GM12872 (cell line): ENCODE measurements around the gene EEF1A1.

ENCODE experiments used
- CTCF ChIP-seq: IDR thresholded peaks from 3 replicates; pipeline ENCODE4 v1.5.1; 2011; ENCODE audit warnings: low read depth, mild to moderate bottlenecking, low read length, moderate library complexity; ENCODE audit not compliant: insufficient read depth

The EEF1A1 gene

DNA sequence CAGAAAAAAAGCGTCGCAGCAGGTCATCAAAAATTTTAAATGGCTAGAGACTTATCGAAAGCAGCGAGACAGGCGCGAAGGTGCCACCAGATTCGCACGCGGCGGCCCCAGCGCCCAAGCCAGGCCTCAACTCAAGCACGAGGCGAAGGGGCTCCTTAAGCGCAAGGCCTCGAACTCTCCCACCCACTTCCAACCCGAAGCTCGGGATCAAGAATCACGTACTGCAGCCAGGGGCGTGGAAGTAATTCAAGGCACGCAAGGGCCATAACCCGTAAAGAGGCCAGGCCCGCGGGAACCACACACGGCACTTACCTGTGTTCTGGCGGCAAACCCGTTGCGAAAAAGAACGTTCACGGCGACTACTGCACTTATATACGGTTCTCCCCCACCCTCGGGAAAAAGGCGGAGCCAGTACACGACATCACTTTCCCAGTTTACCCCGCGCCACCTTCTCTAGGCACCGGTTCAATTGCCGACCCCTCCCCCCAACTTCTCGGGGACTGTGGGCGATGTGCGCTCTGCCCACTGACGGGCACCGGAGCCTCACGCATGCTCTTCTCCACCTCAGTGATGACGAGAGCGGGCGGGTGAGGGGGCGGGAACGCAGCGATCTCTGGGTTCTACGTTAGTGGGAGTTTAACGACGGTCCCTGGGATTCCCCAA, at the start of gene EEF1A1:
TSS of gene EEF1A1 (minus strand) at position 345 of the 663 bp plus-strand sequence. CDS start 1,006 bp downstream, outside the sequence.
- no peak for TF ChIP-seq CTCF

GRCh38 chr6:73569121-73569520, 48.3 kb upstream of the EEF1A1 start:
- TF ChIP-seq CTCF: no peak

- no peak for TF ChIP-seq CTCF
Measured at GRCh38 chr6:73566954-73567591, 46.2 kb upstream of the EEF1A1 start.

DNA sequence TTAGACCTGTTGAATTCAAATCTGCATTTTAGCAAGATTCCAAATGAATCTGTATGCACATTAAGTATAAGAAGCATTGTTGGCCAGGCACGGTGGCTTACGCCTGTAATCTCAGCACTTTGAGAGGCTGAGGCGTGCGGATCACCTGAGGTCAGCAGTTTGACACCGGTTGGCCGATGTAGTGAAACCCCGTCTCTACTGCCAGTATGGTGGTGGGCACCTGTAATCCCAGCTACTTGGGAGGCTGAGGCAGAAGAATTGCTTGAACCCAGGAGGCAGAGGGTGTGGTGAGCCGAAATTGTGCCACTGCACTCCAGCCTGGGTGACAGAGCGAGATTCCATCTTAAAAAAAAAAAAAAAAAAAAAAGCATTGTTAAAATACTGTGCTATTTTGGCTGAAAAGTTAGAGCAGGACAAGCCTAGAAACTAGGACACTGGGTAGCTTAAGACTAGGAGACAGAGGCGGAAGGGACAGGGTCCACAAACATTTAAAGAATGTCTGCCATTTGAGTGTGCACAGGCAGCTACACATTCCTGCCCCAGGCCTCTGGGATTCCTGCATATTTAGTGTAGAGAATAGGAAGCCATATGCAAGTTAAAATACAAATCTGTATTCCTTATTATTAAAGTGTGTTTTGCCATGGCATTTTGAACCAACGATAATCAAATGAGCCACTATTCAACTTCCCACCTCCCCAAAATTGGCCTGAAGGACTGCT, 45.1 kb upstream of the EEF1A1 start:
- no peak for TF ChIP-seq CTCF

DNA sequence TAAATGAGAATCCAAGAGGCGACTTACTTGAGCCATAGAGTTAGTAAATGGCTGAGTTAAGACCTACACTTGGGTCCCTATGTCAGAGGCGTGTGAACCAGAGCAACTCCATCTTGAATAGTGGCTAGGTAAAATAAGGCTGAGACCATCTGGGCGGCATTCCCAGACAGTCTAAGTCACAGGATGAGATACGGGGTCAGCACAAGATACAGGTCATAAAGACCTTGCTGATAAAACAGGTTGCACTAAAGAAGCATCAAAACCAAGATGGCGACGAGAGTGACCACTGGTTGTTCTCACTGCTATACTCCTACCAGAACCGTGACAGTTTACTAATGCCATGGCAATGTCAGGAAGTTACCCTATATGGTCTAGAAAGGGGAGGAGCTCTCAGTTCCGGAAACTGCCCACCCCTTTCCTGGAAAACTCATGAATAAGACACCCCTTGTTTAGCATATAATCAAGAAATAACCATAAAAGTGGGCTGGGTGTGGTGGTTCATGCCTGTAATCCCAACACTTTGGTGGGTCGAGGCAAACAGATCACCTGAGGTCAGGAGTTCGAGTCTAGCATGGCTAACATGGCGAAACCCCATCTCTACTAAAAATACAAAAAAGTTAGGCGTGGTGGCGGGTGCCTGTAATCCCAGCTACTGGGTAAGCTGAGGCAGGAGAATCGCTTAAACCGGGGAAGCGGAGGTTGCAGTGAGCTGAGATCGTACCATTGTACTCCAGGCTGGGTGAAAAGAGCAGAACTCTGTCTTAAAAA, 43.9 kb upstream of the EEF1A1 start:
- TF ChIP-seq CTCF: no peak

DNA sequence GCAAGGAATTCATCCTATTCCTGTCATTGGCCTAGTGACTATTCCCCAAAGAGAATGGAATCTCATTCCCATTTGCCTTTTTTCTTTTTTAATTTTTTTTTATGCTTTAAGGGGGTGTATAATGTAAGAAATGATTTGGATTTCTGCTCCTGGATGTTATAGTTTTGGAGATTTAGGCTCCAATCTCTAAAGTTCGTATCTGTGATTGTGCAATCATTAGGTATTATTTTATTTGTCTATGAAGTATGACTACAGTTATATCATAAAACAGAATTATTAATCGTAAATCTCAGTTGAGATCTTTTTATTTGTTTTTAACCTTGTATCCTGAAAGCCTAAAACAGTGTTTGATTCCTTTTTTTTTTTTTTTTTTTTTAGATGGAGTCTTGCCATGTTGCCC, 41.7 kb upstream of the EEF1A1 start:
- TF ChIP-seq CTCF: no peak

DNA sequence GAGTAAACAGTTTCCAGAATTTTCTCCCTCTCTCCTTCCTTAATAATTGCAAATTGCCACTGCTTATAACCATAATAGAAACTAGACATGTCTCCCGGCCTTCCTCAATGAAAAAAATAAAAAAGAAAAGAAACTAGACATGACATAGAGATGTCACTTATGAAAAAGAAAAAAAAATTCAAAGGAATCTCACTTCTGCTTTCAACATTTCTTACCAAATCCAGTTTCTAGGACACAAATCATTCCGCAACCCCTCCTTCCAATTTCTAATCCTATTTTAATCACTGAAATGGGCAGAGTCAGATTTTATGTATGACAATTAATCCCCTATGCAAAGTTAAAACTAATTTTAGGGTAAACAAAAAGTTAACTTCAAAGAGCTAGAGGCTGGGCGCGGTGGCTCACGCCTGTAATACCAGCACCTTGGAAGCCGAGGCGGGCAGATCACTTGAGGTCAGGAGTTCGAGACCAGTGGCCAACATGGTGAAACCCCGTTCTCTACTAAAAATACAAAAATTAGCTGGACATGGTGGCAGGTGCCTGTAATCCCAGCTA, 40.1 kb upstream of the EEF1A1 start:
- no peak for TF ChIP-seq CTCF
